NB4 (cell line): ENCODE measurements around the gene APOE.
"Not testable (repeated sequence)": the region's sequence is repeated elsewhere in the genome, so short reads cannot be mapped to it uniquely, and the experiment has no call there.

Experiments
- DNase-seq: peaks from one replicate; pipeline ENCODE4 v3.0.0; 2010; ENCODE audit warnings: low read depth
- H3K4me3 ChIP-seq: one replicate; pipeline ENCODE4 v1.5.1; 2011; ENCODE audit warnings: mild to moderate bottlenecking, low read depth, low read length, moderate library complexity
- CTCF ChIP-seq: IDR thresholded peaks from one replicate; pipeline ENCODE4 v1.5.1; 2012; ENCODE audit warnings: low read depth, low read length
- MAX ChIP-seq: IDR thresholded peaks from 2 replicates; pipeline ENCODE4 v1.6.1; 2011; ENCODE audit warnings: low read depth, low read length
- MYC ChIP-seq: IDR thresholded peaks from 2 replicates; pipeline ENCODE4 v1.6.1; 2011; ENCODE audit warnings: low read depth, low read length
- POLR2A ChIP-seq: IDR thresholded peaks from 2 replicates; pipeline ENCODE4 v1.6.1; 2011; ENCODE audit warnings: mild to moderate bottlenecking; ENCODE audit not compliant: insufficient read length; ENCODE audit errors: extremely low read depth

Gene APOE

GRCh38 chr19:44875666-44876451 is 29.7 kb upstream of the APOE start:
- no peak overlapping the region for H3K4me3 ChIP-seq
- TF ChIP-seq POLR2A (no peak), CTCF (no peak), MAX (no peak), MYC (no peak)
- no peak for DNase-seq

DNA sequence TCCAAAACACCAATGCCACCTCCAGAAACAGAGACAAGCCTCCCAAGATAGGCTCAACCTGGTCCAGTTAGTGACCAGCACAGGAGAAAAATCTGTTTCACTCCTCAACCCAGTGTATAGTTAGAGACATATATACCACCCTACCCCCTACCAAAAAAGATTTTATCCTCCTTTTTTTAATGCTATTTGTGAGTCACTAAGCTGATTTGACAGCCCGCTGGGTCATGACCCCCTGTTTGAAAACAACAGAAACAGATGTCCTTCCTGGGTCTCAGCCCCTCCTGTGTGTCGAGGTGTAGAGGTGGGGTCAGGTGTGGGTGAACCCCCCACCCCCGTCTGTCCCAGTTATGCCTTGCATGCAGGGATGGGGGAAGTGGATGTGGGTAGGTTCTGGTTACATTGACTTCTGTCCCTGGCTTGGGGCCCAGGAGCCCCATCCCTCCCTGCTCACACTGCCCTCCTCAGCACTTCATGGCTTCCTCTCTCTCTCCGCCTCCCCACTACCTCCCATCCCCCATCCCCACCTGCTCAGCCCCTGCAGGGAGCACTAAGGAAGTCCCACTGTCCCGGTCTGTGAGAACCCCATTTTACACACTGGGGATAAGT is 28.6 kb upstream of the APOE start:
- TF ChIP-seq POLR2A = no peak
- no peak for TF ChIP-seq CTCF
- TF ChIP-seq MYC = no peak
- no peak for TF ChIP-seq MAX
- no peak for DNase-seq
- H3K4me3 ChIP-seq = no peak overlapping the region

DNA sequence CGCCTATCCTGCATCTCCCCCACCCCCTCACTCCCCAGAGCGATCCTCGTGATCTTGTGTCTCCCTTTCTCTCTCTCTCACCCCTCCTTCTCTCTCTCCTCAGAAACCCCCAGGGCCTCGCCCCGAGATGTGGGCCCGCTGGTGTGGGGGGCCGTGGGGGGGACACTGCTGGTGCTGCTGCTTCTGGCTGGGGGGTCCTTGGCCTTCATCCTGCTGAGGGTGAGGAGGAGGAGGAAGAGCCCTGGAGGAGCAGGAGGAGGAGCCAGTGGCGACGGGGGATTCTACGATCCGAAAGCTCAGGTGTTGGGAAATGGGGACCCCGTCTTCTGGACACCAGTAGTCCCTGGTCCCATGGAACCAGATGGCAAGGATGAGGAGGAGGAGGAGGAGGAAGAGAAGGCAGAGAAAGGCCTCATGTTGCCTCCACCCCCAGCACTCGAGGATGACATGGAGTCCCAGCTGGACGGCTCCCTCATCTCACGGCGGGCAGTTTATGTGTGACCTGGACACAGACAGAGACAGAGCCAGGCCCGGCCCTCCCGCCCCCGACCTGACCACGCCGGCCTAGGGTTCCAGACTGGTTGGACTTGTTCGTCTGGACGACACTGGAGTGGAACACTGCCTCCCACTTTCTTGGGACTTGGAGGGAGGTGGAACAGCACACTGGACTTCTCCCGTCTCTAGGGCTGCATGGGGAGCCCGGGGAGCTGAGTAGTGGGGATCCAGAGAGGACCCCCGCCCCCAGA is 27.3 kb upstream of the APOE start:
- no peak for DNase-seq
- TF ChIP-seq CTCF (no peak), POLR2A (no peak), MAX (no peak), MYC (no peak)
- H3K4me3 ChIP-seq = no peak overlapping the region

- H3K4me3 ChIP-seq = no peak overlapping the region
- no peak for DNase-seq
- TF ChIP-seq MAX (no peak), MYC (no peak), POLR2A (no peak), CTCF (no peak)
Observed at GRCh38 chr19:44879309-44880065, 26.1 kb upstream of the APOE start.

DNA sequence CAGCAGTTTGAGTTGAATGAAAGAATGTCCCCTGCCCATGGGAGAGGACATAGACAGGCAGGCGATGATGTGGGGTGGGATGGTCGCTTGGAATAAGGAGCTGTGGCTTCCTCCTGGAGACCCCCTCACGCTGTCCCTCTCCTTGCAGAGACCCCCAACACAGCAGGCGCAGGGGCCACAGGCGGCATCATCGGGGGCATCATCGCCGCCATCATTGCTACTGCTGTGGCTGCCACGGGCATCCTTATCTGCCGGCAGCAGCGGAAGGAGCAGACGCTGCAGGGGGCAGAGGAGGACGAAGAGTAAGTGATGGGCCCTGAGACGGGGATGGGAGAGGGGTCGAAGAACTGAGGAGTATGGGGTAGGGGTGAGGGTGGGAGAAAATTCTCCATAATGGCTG is 23.5 kb upstream of the APOE start:
- no peak for DNase-seq
- no peak for TF ChIP-seq POLR2A
- TF ChIP-seq CTCF = no peak
- H3K4me3 ChIP-seq = no peak overlapping the region

DNA sequence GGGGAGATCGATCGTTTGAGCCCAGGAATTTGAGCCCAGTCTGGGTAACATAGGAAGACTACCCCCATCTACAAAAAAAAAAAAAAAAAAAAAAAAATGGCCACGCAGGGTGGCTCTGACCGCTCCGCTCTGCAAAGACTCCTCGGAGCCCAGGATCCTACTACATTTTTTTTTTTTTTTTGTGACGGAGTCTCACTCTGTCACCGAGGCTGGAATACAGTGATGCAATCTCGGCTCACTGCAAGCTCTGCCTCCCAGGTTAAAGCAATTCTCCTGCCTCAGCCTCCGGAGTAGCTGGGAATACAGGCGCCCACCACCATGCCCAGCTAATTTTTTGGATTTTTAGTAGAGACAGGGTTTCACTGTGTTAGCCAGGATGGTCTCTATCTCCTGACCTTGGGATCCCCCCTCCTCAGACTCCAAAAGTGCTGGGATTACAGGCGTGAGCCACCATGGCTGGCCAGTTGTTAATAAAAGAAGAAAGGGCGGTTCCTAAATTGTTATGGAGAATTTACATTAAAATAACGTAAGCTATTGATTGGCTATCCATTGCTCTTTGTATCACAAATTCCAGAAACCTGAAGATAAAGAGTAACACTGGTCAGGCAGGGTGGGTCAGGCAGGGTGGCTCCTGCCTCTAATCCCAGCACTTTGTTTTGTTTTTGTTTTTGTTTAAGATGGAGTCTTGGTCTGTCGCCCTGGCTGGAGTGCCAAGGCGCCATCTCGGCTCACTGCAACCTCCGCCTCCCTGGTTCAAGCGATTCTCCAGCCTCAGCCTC is 22.8 kb upstream of the APOE start:
- not testable (repeated sequence) for DNase-seq, H3K4me3 ChIP-seq
